HTERT RPE-1 (cell line): Measurements from ENCODE around the gene EIPR1.

Source experiments
- in situ Hi-C: fragments of 300-500 bp; cut with MboI; formaldehyde crosslinking; loops from 4 replicates; pipeline ENCODE4 v1.14.3; 2020; ENCODE audit warnings: low sequenced_read_pairs

EIPR1 gene

GRCh38 chr2:3309496-3310355, 67.9 kb downstream of the EIPR1 start:
- in situ Hi-C loops = no loop called here

- in situ Hi-C loops = no loop called here
These were observed 69.7 kb downstream of the EIPR1 start for GRCh38 chr2:3307901-3308300.

GRCh38 chr2:3307236-3307635, 70.4 kb downstream of the EIPR1 start:
- in situ Hi-C loops = no loop called here

GRCh38 chr2:3305952-3306351, 71.7 kb downstream of the EIPR1 start:
- in situ Hi-C loops = no loop called here

GRCh38 chr2:3305431-3305830, 72.2 kb downstream of the EIPR1 start:
- in situ Hi-C loops = no loop called here

GRCh38 chr2:3303583-3304406, 73.8 kb downstream of the EIPR1 start:
- in situ Hi-C loops = no loop called here

- in situ Hi-C loops = no loop called here
These were observed 74.7 kb downstream of the EIPR1 start for GRCh38 chr2:3302751-3303582.

GRCh38 chr2:3302421-3302750, 75.2 kb downstream of the EIPR1 start:
- in situ Hi-C loops = no loop called here

- in situ Hi-C loops = no loop called here
These were observed 76.6 kb downstream of the EIPR1 start for GRCh38 chr2:3301001-3301400.

- in situ Hi-C loops = no loop called here
These were observed 77.2 kb downstream of the EIPR1 start for GRCh38 chr2:3300224-3300995.

- in situ Hi-C loops = no loop called here
These were observed 77.9 kb downstream of the EIPR1 start for GRCh38 chr2:3299703-3300102.

GRCh38 chr2:3299130-3299529, 78.5 kb downstream of the EIPR1 start:
- in situ Hi-C loops = no loop called here

GRCh38 chr2:3298191-3298590, 79.4 kb downstream of the EIPR1 start:
- in situ Hi-C loops = no loop called here

GRCh38 chr2:3297523-3297922, 80.1 kb downstream of the EIPR1 start:
- in situ Hi-C loops = no loop called here

- in situ Hi-C loops = no loop called here
These were observed 81.2 kb downstream of the EIPR1 start for GRCh38 chr2:3296182-3296972.

GRCh38 chr2:3294493-3294892, 83.1 kb downstream of the EIPR1 start:
- in situ Hi-C loops = no loop called here

- in situ Hi-C loops = no loop called here
These were observed 83.5 kb downstream of the EIPR1 start for GRCh38 chr2:3294069-3294468.

- in situ Hi-C loops = no loop called here
These were observed 84.4 kb downstream of the EIPR1 start for GRCh38 chr2:3293221-3293620.

GRCh38 chr2:3292416-3292815, 85.2 kb downstream of the EIPR1 start:
- in situ Hi-C loops = no loop called here

- in situ Hi-C loops = no loop called here
These were observed 85.9 kb downstream of the EIPR1 start for GRCh38 chr2:3291750-3292149.
